ENCODE results near the gene SPOP. TPM values are rescaled to one million over a fixed set of nuclear protein-coding genes. Genes with fewer than 3 reads are reported as not detected.
A peak's percentile ranks its signal among the peaks of the same experiment; 100 is the strongest.
"Not testable (repeated sequence)": the region's sequence is repeated elsewhere in the genome, so short reads cannot be mapped to it uniquely, and the experiment has no call there.

The SPOP gene
- total RNA-seq, 4 donors from 2014 or later, result 75.6 to 352 (median 95.3) TPM

- intact Hi-C loops (cut with DNase I; ENCODE audit: low total_unique reads) (loop anchor here (2.0 to 10.0 kb wide), 2 partner anchors 64 to 124 kb away; no protein-coding TSS in a partner anchor), in situ Hi-C loops (cut with MboI; ENCODE audit: low pct_ligation_motif_present in 1 of 4, low pct_unique_long_range_greater_than_20kb in 1 of 4, low sequenced_read_pairs in 3 of 4) (loop anchor here (5.0 to 25.0 kb wide), 7 partner anchors 124 to 416 kb away; partner anchors contain the start of gene DLX3 (in 1 of the 4))
- TF ChIP-seq CTCF (IDR thresholded peaks at IDR 0.05) (no peak), POLR2AphosphoS5 (IDR thresholded peaks at IDR 0.05) (no peak), EP300 (IDR thresholded peaks at IDR 0.05; ENCODE audit: low read depth) (no peak), POLR2A (IDR thresholded peaks at IDR 0.05) (no peak)
- 33 to 37% methylated on average over 3 to 6 of the region's 6 CpGs for WGBS, 2 donors (ENCODE audit: low coverage in 1 of 2)
- Histone ChIP-seq H3K9me3 (no peaks in the 10 kb centered on the region), H3K36me3 (no peaks in the 10 kb centered on the region), H3K4me3 (no peak overlapping the region), H3K4me1 (peaks cover 6 to 45% (median 29%) of the 10 kb centered on the region in 4 donors), H3K27me3 (peaks cover 30% of the 10 kb centered on the region), H3K27ac (peak overlapping the region in 2 of 4 donors; percentile 78 to 88)
- DNase-seq, result no peak
Observed at GRCh38 chr17:49571283-49571682, 106.6 kb downstream of the SPOP start.

GRCh38 chr17:49570540-49571242 is 107.2 kb downstream of the SPOP start:
- peak overlapping the region; percentile 54 to 88 (median 79) for H3K27ac ChIP-seq

GRCh38 chr17:49568695-49569047 is 109.2 kb downstream of the SPOP start:
- H3K36me3 ChIP-seq; H3K9me3 ChIP-seq; DNase-seq; H3K4me3 ChIP-seq; intact Hi-C loops (cut with DNase I; ENCODE audit: low total_unique reads): not testable (repeated sequence)
- Histone ChIP-seq H3K27ac (peak overlapping the region in 2 of 4 donors; percentile 72 to 83), H3K4me1 (peaks cover 10 to 42% (median 24%) of the 10 kb centered on the region in 4 donors), H3K27me3 (peaks cover 12% of the 10 kb centered on the region)
- in situ Hi-C loops (cut with MboI; ENCODE audit: low pct_ligation_motif_present in 1 of 4, low pct_unique_long_range_greater_than_20kb in 1 of 4, low sequenced_read_pairs in 3 of 4), result loop anchor here in 3 of 4 donors (10.0 to 25.0 kb wide), 5 partner anchors 216 to 419 kb away; partner anchors contain the start of genes DLX3 (in 1 of the 3), KAT7 (in 1 of the 3) and TAC4 (in 1 of the 3)
- 74 to 75% methylated on average over 6 to 7 of the region's 7 CpGs for WGBS, 2 donors (ENCODE audit: low coverage in 1 of 2)

More at GRCh38 chr17:49570540-49571242, 107.2 kb downstream of the SPOP start:
- in situ Hi-C loops (cut with MboI; ENCODE audit: low pct_ligation_motif_present in 1 of 4, low pct_unique_long_range_greater_than_20kb in 1 of 4, low sequenced_read_pairs in 3 of 4), result loop anchor here (5.0 to 25.0 kb wide), 7 partner anchors 124 to 417 kb away; partner anchors contain the start of gene DLX3 (in 1 of the 4)
- H3K36me3 ChIP-seq, result no peaks in the 10 kb centered on the region
- H3K4me3 ChIP-seq, result no peak overlapping the region
- TF ChIP-seq EP300 (IDR thresholded peaks at IDR 0.05; ENCODE audit: low read depth), result no peak
- TF ChIP-seq CTCF (IDR thresholded peaks at IDR 0.05), result no peak
- intact Hi-C loops (cut with DNase I; ENCODE audit: low total_unique reads), result loop anchor here (2.0 to 10.0 kb wide), 2 partner anchors 64 to 124 kb away; no protein-coding TSS in a partner anchor
- WGBS, 2 donors (ENCODE audit: low coverage in 1 of 2), result 61% methylated on average over 11 of the region's 11 CpGs; no CpG with 5 or more reads in 1 of the 2 donors
- peaks cover 24% of the 10 kb centered on the region for H3K27me3 ChIP-seq
- H3K9me3 ChIP-seq, result no peaks in the 10 kb centered on the region
- peaks cover 12 to 45% (median 27%) of the 10 kb centered on the region in 4 donors for H3K4me1 ChIP-seq
- no peak for DNase-seq

- TF ChIP-seq EP300 (IDR thresholded peaks at IDR 0.05; ENCODE audit: low read depth) (no peak), POLR2AphosphoS5 (IDR thresholded peaks at IDR 0.05) (peak in 1 of 3 donors; percentile 37), CTCF (IDR thresholded peaks at IDR 0.05) (peak; percentile 92 to 99 (median 95)), POLR2A (IDR thresholded peaks at IDR 0.05) (no peak)
- intact Hi-C loops (cut with DNase I; ENCODE audit: low total_unique reads), result no loop called here
- peak overlapping the region; percentile 62 to 83 (median 72) for H3K27ac ChIP-seq
Observed at GRCh38 chr17:49567871-49568694, 109.8 kb downstream of the SPOP start.

More at GRCh38 chr17:49567871-49568694, 109.8 kb downstream of the SPOP start:
- H3K27me3 ChIP-seq, result peaks cover 12% of the 10 kb centered on the region
- H3K36me3 ChIP-seq, result no peaks in the 10 kb centered on the region
- H3K4me3 ChIP-seq, result peak overlapping the region in 3 of 4 donors; percentile 22 to 53 (median 36)
- H3K4me1 ChIP-seq, result peaks cover 10 to 42% (median 24%) of the 10 kb centered on the region in 4 donors
- DNase-seq, result peak; percentile 90
- 7 to 17% methylated on average over 6 to 30 of the region's 42 CpGs for WGBS, 2 donors (ENCODE audit: low coverage in 1 of 2)
- in situ Hi-C loops (cut with MboI; ENCODE audit: low pct_ligation_motif_present in 1 of 4, low pct_unique_long_range_greater_than_20kb in 1 of 4, low sequenced_read_pairs in 3 of 4), result loop anchor here in 3 of 4 donors (10.0 to 25.0 kb wide), 5 partner anchors 217 to 419 kb away; partner anchors contain the start of genes DLX3 (in 1 of the 3), KAT7 (in 1 of the 3) and TAC4 (in 1 of the 3)
- no peaks in the 10 kb centered on the region for H3K9me3 ChIP-seq
